ENCODE measurements around the gene TNFRSF12A. TPM values are rescaled to one million over a fixed set of nuclear protein-coding genes. Genes with fewer than 3 reads are reported as not detected.
"Not testable (repeated sequence)": the region's sequence is repeated elsewhere in the genome, so short reads cannot be mapped to it uniquely, and the experiment has no call there.

Gene TNFRSF12A
- total and polyA plus RNA-seq, 10 of the 15 experiments (the other 5 are each of a cell fraction or from before 2014, with no cell fraction given): 0.35 to 1.7 (median 1.2) TPM; not detected in 2

- Histone ChIP-seq H3K4me2 (ENCODE audit: control insufficient read depth, insufficient read depth) (no peak overlapping the region), H3K27ac (ENCODE audit: control insufficient read depth, insufficient read depth) (no peak overlapping the region; the same call in 1 of the 2 replicates), H3K79me2 (ENCODE audit: control insufficient read depth, insufficient read depth, low read length) (peaks cover 25% of the 10 kb centered on the region), H3K9ac (ENCODE audit: control insufficient read depth, insufficient read depth, low read length) (no peak overlapping the region), H3K27me3 (replicated peaks in 1 of 2; ENCODE audit: control insufficient read depth in 2 of 2, insufficient read depth in 2 of 2, low read length in 1 of 2) (no peaks in the 10 kb centered on the region), H3K4me1 (ENCODE audit: control insufficient read depth, insufficient read depth, low read length) (peaks cover 22% of the 10 kb centered on the region), H4K20me1 (ENCODE audit: control insufficient read depth, insufficient read depth) (no peaks in the 10 kb centered on the region), H2AFZ (ENCODE audit: control insufficient read depth, low read depth, low read length) (no peak overlapping the region), H3K4me3 (no peak overlapping the region), H3K36me3 (ENCODE audit: control insufficient read depth in 2 of 2, insufficient read depth in 2 of 2, low read length in 1 of 2) (no peaks in the 10 kb centered on the region; a peak in 2 of 4 replicates), H3K9me3 (replicated peaks; ENCODE audit: control insufficient read depth, insufficient read depth, low read length) (no peaks in the 10 kb centered on the region)
- intact Hi-C loops (cut with micrococcal nuclease; ENCODE audit: unreplicated experiment) (no loop called here), in situ Hi-C loops (cut with MboI) (no loop called here)
- 48% methylated on average over 4 of the region's 4 CpGs for WGBS (ENCODE audit: insufficient coverage, insufficient replicate concordance, low lambda C conversion rate, missing lambda C conversion rate)
- CTCF ChIA-PET: no interaction called here
- no TSS peak for BruUV-seq (replicated peaks)
- DNase-seq (ENCODE audit: low read depth, low spot score) (no peak), ATAC-seq (no peak), FAIRE-seq (no peak)
- RAD21 ChIA-PET (ENCODE audit: unreplicated experiment): no interaction called here
- POLR2A ChIA-PET: no interaction called here
- TF ChIP-seq CBFB (IDR thresholded peaks at IDR 0.05; ENCODE audit: low read depth) (no peak), TAF1 (IDR thresholded peaks at IDR 0.05; ENCODE audit: borderline replicate concordance, low read depth, low read length) (no peak), SREBF1 (IDR thresholded peaks at IDR 0.05; ENCODE audit: low read length) (no peak), ATF2 (IDR thresholded peaks at IDR 0.05; ENCODE audit: low read length) (no peak), BCL3 (IDR thresholded peaks at IDR 0.05; ENCODE audit: borderline replicate concordance, insufficient read depth, low read depth, low read length, poor library complexity, severe bottlenecking) (no peak), NFIC (IDR thresholded peaks at IDR 0.05; ENCODE audit: low read depth, low read length) (no peak)
- SMC1A ChIA-PET (ENCODE audit: uncharacterized antibody, unreplicated experiment): interaction anchor here (6.1 kb wide), 1 partner anchor 8 kb away, joined by 52 read pairs; no protein-coding TSS in a partner anchor
These were observed 48.3 kb downstream of the TNFRSF12A start for GRCh38 chr16:3068487-3068886.

- SMC1A ChIA-PET (ENCODE audit: uncharacterized antibody, unreplicated experiment); POLR2A ChIA-PET; H3K9me3 ChIP-seq (replicated peaks; ENCODE audit: control insufficient read depth, insufficient read depth, low read length); H3K4me3 ChIP-seq; H4K20me1 ChIP-seq (ENCODE audit: control insufficient read depth, insufficient read depth); H2AFZ ChIP-seq (ENCODE audit: control insufficient read depth, low read depth, low read length); ATAC-seq; H3K27ac ChIP-seq (ENCODE audit: control insufficient read depth, insufficient read depth); H3K27me3 ChIP-seq (replicated peaks in 1 of 2; ENCODE audit: control insufficient read depth in 2 of 2, insufficient read depth in 2 of 2, low read length in 1 of 2); DNase-seq (ENCODE audit: low read depth, low spot score); H3K4me2 ChIP-seq (ENCODE audit: control insufficient read depth, insufficient read depth); FAIRE-seq; H3K36me3 ChIP-seq (ENCODE audit: control insufficient read depth in 2 of 2, insufficient read depth in 2 of 2, low read length in 1 of 2); RAD21 ChIA-PET (ENCODE audit: unreplicated experiment); intact Hi-C loops (cut with micrococcal nuclease; ENCODE audit: unreplicated experiment); in situ Hi-C loops (cut with MboI); H3K9ac ChIP-seq (ENCODE audit: control insufficient read depth, insufficient read depth, low read length): not testable (repeated sequence)
- 73% methylated on average over 5 of the region's 11 CpGs for WGBS (ENCODE audit: insufficient coverage, insufficient replicate concordance, low lambda C conversion rate, missing lambda C conversion rate)
- CTCF ChIA-PET: interaction anchor here (0.8 kb wide), 1 partner anchor 10 kb away, joined by 4 read pairs; no protein-coding TSS in a partner anchor
- peaks cover 29% of the 10 kb centered on the region for H3K4me1 ChIP-seq (ENCODE audit: control insufficient read depth, insufficient read depth, low read length)
- H3K79me2 ChIP-seq (ENCODE audit: control insufficient read depth, insufficient read depth, low read length): peaks cover 25% of the 10 kb centered on the region
- TSS peak; percentile 56 for BruUV-seq (replicated peaks)
These were observed 49.0 kb downstream of the TNFRSF12A start for GRCh38 chr16:3069146-3069545.
